GM19025 (cell line): ENCODE results near the gene TLR9.
"Not testable (repeated sequence)": the region's sequence is repeated elsewhere in the genome, so short reads cannot be mapped to it uniquely, and the experiment has no call there.

Experiments used
- ATAC-seq: cut with Tn5 transposase; IDR thresholded peaks from one replicate; pipeline ENCODE4 v1.9.1; 2021; ENCODE audit warnings: mild to moderate bottlenecking, low read depth, moderate library complexity; ENCODE audit not compliant: unreplicated experiment

The TLR9 gene

GRCh38 chr3:52225452-52226228, at the start of gene TLR9:
TLR9 (minus strand) TSS chr3:52225645; CDS start chr3:52225529, 116 bp downstream.
- ATAC-seq: peak; percentile 77

GRCh38 chr3:52274781-52275180, 49.3 kb upstream of the TLR9 start:
- ATAC-seq: not testable (repeated sequence)

GRCh38 chr3:52272831-52273230, 47.4 kb upstream of the TLR9 start:
- ATAC-seq: no peak

GRCh38 chr3:52272172-52272571, 46.7 kb upstream of the TLR9 start:
- ATAC-seq: not testable (repeated sequence)

GRCh38 chr3:52270252-52270754, 44.9 kb upstream of the TLR9 start:
- ATAC-seq: no peak

GRCh38 chr3:52269776-52270175, 44.3 kb upstream of the TLR9 start:
- ATAC-seq: no peak

GRCh38 chr3:52268036-52268435, 42.6 kb upstream of the TLR9 start:
- ATAC-seq: no peak

GRCh38 chr3:52265387-52265786, 39.9 kb upstream of the TLR9 start:
- ATAC-seq: no peak

GRCh38 chr3:52262447-52262846, 37.0 kb upstream of the TLR9 start:
- ATAC-seq: no peak

GRCh38 chr3:52259448-52259847, 34.0 kb upstream of the TLR9 start:
- no peak for ATAC-seq

- ATAC-seq: no peak
Observed at GRCh38 chr3:52259035-52259434, 33.6 kb upstream of the TLR9 start.

GRCh38 chr3:52257911-52258310, 32.5 kb upstream of the TLR9 start:
- ATAC-seq: no peak

GRCh38 chr3:52256622-52257021, 31.2 kb upstream of the TLR9 start:
- no peak for ATAC-seq

GRCh38 chr3:52256159-52256558, 30.7 kb upstream of the TLR9 start:
- no peak for ATAC-seq

- ATAC-seq: no peak
Observed at GRCh38 chr3:52254608-52255007, 29.2 kb upstream of the TLR9 start.

GRCh38 chr3:52253314-52254304, 28.2 kb upstream of the TLR9 start:
- peak; percentile 88 for ATAC-seq

GRCh38 chr3:52250122-52250521, 24.7 kb upstream of the TLR9 start:
- ATAC-seq: no peak

- no peak for ATAC-seq
Observed at GRCh38 chr3:52249683-52250082, 24.2 kb upstream of the TLR9 start.

- no peak for ATAC-seq
Observed at GRCh38 chr3:52248816-52249547, 23.5 kb upstream of the TLR9 start.

GRCh38 chr3:52248165-52248541, 22.7 kb upstream of the TLR9 start:
- no peak for ATAC-seq
